DND-41 (cell line): ENCODE data around the gene ANKS1A.

Experiments
- CTCF ChIP-seq: IDR thresholded peaks from 2 replicates; pipeline ENCODE4 v1.5.1; 2012; ENCODE audit warnings: borderline replicate concordance, low read length, moderate library complexity, mild to moderate bottlenecking; ENCODE audit not compliant: poor library complexity, severe bottlenecking; ENCODE audit errors: extremely low read depth
- EZH2 ChIP-seq: IDR thresholded peaks from 3 replicates; pipeline ENCODE4 v1.6.1; 2012; ENCODE audit warnings: borderline replicate concordance, low read depth, mild to moderate bottlenecking, moderate library complexity, low read length, inconsistent platforms; ENCODE audit not compliant: severe bottlenecking

GRCh38 chr6:35036828-35037663, 148.0 kb downstream of the ANKS1A start:
- TF ChIP-seq EZH2, result no peak
- TF ChIP-seq CTCF, result no peak
